ENCODE data around the gene FBP2. TPM values are rescaled to one million over a fixed set of nuclear protein-coding genes. Genes with fewer than 3 reads are reported as not detected.
A peak's percentile ranks its signal among the peaks of the same experiment; 100 is the strongest.

The FBP2 gene
- total and polyA plus RNA-seq, 4 donors = 0.02 to 0.88 TPM; not detected in 2

GRCh38 chr9:94632737-94633136 is 39.1 kb upstream of the FBP2 start:
- Histone ChIP-seq H3K4me3 (no peak overlapping the region), H3K9me3 (ENCODE audit: control insufficient read depth in 4 of 4, insufficient read depth in 3 of 4, low read length in 3 of 4) (peaks cover 0 to 1% (median 0%) of the 10 kb centered on the region in 4 donors), H3K36me3 (ENCODE audit: control insufficient read depth in 4 of 4, insufficient read depth in 4 of 4, low read length in 4 of 4) (no peaks in the 10 kb centered on the region), H3K9ac (ENCODE audit: insufficient read depth in 1 of 2, low read length in 2 of 2) (no peak overlapping the region), H3K4me1 (ENCODE audit: control insufficient read depth in 5 of 5, insufficient read depth in 5 of 5, low read length in 5 of 5) (peaks cover 0 to 29% (median 14%) of the 10 kb centered on the region in 5 donors), H3K27me3 (ENCODE audit: control insufficient read depth in 3 of 3, insufficient read depth in 3 of 3, low read length in 2 of 3) (no peaks in the 10 kb centered on the region), H3K27ac (ENCODE audit: low read depth in 1 of 2, low read length in 1 of 2) (no peak overlapping the region)
- DNase-seq (peak; percentile 81 to 93 (median 87)), ATAC-seq (ENCODE audit: insufficient read depth, low FRiP score) (no peak)
- WGBS, 2 donors = 55 to 76% methylated on average over 5 of the region's 5 CpGs
- TF ChIP-seq, protein P1, sequence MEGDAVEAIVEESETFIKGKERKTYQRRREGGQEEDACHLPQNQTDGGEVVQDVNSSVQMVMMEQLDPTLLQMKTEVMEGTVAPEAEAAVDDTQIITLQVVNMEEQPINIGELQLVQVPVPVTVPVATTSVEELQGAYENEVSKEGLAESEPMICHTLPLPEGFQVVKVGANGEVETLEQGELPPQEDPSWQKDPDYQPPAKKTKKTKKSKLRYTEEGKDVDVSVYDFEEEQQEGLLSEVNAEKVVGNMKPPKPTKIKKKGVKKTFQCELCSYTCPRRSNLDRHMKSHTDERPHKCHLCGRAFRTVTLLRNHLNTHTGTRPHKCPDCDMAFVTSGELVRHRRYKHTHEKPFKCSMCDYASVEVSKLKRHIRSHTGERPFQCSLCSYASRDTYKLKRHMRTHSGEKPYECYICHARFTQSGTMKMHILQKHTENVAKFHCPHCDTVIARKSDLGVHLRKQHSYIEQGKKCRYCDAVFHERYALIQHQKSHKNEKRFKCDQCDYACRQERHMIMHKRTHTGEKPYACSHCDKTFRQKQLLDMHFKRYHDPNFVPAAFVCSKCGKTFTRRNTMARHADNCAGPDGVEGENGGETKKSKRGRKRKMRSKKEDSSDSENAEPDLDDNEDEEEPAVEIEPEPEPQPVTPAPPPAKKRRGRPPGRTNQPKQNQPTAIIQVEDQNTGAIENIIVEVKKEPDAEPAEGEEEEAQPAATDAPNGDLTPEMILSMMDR (IDR thresholded peaks at IDR 0.05; ENCODE audit: control extremely low read depth, extremely low read depth) = no peak

GRCh38 chr9:94631599-94631998 is 38.0 kb upstream of the FBP2 start:
- Histone ChIP-seq H3K4me3 (no peak overlapping the region), H3K9me3 (ENCODE audit: control insufficient read depth in 4 of 4, insufficient read depth in 3 of 4, low read length in 3 of 4) (peaks cover 0 to 1% (median 0%) of the 10 kb centered on the region in 4 donors), H3K27ac (ENCODE audit: low read depth in 1 of 2, low read length in 1 of 2) (peak overlapping the region in 1 of 2 donors; percentile 83), H3K4me1 (ENCODE audit: control insufficient read depth in 5 of 5, insufficient read depth in 5 of 5, low read length in 5 of 5) (peaks cover 0 to 29% (median 14%) of the 10 kb centered on the region in 5 donors), H3K36me3 (ENCODE audit: control insufficient read depth in 4 of 4, insufficient read depth in 4 of 4, low read length in 4 of 4) (no peaks in the 10 kb centered on the region), H3K27me3 (ENCODE audit: control insufficient read depth in 3 of 3, insufficient read depth in 3 of 3, low read length in 2 of 3) (no peaks in the 10 kb centered on the region), H3K9ac (ENCODE audit: insufficient read depth in 1 of 2, low read length in 2 of 2) (no peak overlapping the region)
- DNase-seq (no peak), ATAC-seq (ENCODE audit: insufficient read depth, low FRiP score) (no peak)
- WGBS, 2 donors = 60 to 61% methylated on average over 8 of the region's 8 CpGs
- TF ChIP-seq, protein P1 (IDR thresholded peaks at IDR 0.05; ENCODE audit: control extremely low read depth, extremely low read depth) = no peak

GRCh38 chr9:94630833-94631232 is 37.2 kb upstream of the FBP2 start:
- H3K27me3 ChIP-seq (ENCODE audit: control insufficient read depth in 3 of 3, insufficient read depth in 3 of 3, low read length in 2 of 3) = no peaks in the 10 kb centered on the region
- DNase-seq (peak; percentile 53 to 87 (median 78)), ATAC-seq (ENCODE audit: insufficient read depth, low FRiP score) (peak; percentile 28)
- H3K36me3 ChIP-seq (ENCODE audit: control insufficient read depth in 4 of 4, insufficient read depth in 4 of 4, low read length in 4 of 4) = no peaks in the 10 kb centered on the region
- peaks cover 0 to 1% (median 0%) of the 10 kb centered on the region in 4 donors for H3K9me3 ChIP-seq (ENCODE audit: control insufficient read depth in 4 of 4, insufficient read depth in 3 of 4, low read length in 3 of 4)
- no peak overlapping the region for H3K4me3 ChIP-seq
- H3K4me1 ChIP-seq (ENCODE audit: control insufficient read depth in 5 of 5, insufficient read depth in 5 of 5, low read length in 5 of 5) = peaks cover 0 to 29% (median 14%) of the 10 kb centered on the region in 5 donors
- WGBS, 2 donors = 55 to 65% methylated on average over 5 of the region's 5 CpGs
- TF ChIP-seq, protein P1 (IDR thresholded peaks at IDR 0.05; ENCODE audit: control extremely low read depth, extremely low read depth) = no peak
- H3K27ac ChIP-seq (ENCODE audit: low read depth in 1 of 2, low read length in 1 of 2) = no peak overlapping the region
- H3K9ac ChIP-seq (ENCODE audit: insufficient read depth in 1 of 2, low read length in 2 of 2) = no peak overlapping the region

DNA sequence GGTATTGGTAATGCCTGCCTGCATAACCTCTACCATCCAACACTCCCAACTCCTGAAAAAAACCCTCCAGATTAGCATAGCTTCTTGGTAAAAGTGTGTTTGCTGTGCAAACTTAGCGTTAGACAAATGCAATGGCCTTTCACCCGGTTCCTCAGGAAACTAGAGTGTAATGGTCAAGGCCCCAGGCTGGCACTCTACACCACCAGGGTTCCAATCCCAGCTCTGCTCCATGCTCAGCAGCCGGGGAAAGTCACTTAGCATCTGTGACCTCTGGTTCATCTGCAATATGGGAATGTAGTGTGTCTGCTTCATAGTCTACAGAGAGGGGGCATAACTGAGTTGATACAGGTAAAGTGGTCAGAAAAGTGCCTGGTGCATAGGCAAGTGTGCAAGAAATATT is 36.7 kb upstream of the FBP2 start:
- no peak for ATAC-seq (ENCODE audit: insufficient read depth, low FRiP score)
- TF ChIP-seq, protein P1 (IDR thresholded peaks at IDR 0.05; ENCODE audit: control extremely low read depth, extremely low read depth) = no peak
- Histone ChIP-seq H3K9ac (ENCODE audit: insufficient read depth in 1 of 2, low read length in 2 of 2) (no peak overlapping the region), H3K9me3 (ENCODE audit: control insufficient read depth in 4 of 4, insufficient read depth in 3 of 4, low read length in 3 of 4) (peaks cover 0 to 1% (median 0%) of the 10 kb centered on the region in 4 donors), H3K27ac (ENCODE audit: low read depth in 1 of 2, low read length in 1 of 2) (peak overlapping the region in 1 of 2 donors; percentile 4), H3K27me3 (ENCODE audit: control insufficient read depth in 3 of 3, insufficient read depth in 3 of 3, low read length in 2 of 3) (no peaks in the 10 kb centered on the region), H3K4me3 (no peak overlapping the region), H3K4me1 (ENCODE audit: control insufficient read depth in 5 of 5, insufficient read depth in 5 of 5, low read length in 5 of 5) (peaks cover 0 to 29% (median 14%) of the 10 kb centered on the region in 5 donors), H3K36me3 (ENCODE audit: control insufficient read depth in 4 of 4, insufficient read depth in 4 of 4, low read length in 4 of 4) (no peaks in the 10 kb centered on the region)
- 61 to 83% methylated on average over 3 of the region's 3 CpGs for WGBS, 2 donors
- DNase-seq = no peak
